ENCODE measurements around the gene CECR2. TPM values are rescaled to one million over a fixed set of nuclear protein-coding genes. Genes with fewer than 3 reads are reported as not detected.

CECR2 gene
- total RNA-seq, 1 experiment from 2014 or later = 154 TPM

DNA sequence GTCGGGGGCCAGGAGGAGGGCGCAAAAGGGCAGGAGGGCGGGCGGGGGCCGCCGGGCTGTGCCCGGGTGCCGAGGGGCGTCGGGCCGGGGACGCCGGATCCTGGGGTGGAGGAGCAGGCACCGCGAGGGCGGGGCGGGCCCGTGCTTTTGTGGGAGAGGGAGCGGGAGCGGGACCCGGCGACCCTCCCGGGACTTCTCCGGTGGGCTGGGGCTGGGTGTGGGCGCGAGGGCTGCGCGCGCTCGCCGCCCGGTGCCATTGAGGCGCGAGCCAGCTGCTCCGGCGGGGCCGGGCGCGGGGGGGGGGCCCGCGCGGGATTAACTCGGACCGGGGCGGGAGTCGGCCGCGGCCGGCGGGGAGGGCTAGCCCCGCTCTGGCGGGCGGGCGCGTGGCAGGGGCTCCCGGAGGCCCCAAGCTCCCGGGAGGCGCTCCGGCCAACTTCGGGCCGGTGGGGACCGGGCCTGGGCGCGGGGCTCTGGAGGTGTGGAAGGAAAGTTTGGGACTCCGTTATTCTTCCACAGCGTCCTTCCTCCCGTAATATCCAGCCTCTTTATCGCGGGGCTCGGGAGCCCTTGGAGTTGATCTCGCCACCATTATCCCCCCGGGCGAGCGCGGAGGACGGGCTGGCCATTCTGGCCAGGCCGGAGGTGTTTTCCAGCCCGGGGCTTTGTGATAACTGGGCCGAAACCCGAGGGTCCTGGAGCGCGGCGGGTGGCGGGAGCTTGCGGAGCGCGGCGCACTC, 936 bp downstream of the CECR2 start:
- H3K23me2 ChIP-seq (ENCODE audit: insufficient read length, low read depth, low read length, poor library complexity, severe bottlenecking) = peaks cover 22% of the 10 kb centered on the region
- H3K23ac ChIP-seq (ENCODE audit: insufficient read length, low read depth, low read length) = no peak overlapping the region
- Mint-ChIP-seq H3K9me3 (no peaks in the 10 kb centered on the region; a peak in 1 of 5 replicates), H3K4me1 (peaks cover 43 to 57% of the 10 kb centered on the region in 2 experiments), H3K27me3 (ENCODE audit: low read depth) (no peaks in the 10 kb centered on the region), H3K36me3 (ENCODE audit: insufficient read depth in 1 of 3, low read depth in 3 of 3) (peaks cover 0 to 5% (median 5%) of the 10 kb centered on the region in 3 experiments; a peak in 2 of 7 replicates), H3K4me3 (peak overlapping the region; percentile 83 to 90), H3K27ac (peak overlapping the region in 1 of 3 experiments; percentile 86; a peak in 2 of 7 replicates)
- TF ChIP-seq CTCF (conservative IDR thresholded peaks at IDR 0.05) = no peak
- H3K9me3 ChIP-seq (ENCODE audit: control insufficient read depth, low read depth, low read length) = no peaks in the 10 kb centered on the region
- H2AFZ ChIP-seq (ENCODE audit: low read length) = no peak overlapping the region
- no peak overlapping the region for H2BK120ac ChIP-seq (ENCODE audit: low read depth, low read length, poor library complexity, severe bottlenecking)
- H3T11ph ChIP-seq (ENCODE audit: low read length) = no peak overlapping the region
- H3K27me3 ChIP-seq (ENCODE audit: insufficient read depth, low read length) = no peaks in the 10 kb centered on the region
- H2BK5ac ChIP-seq (ENCODE audit: insufficient read length, low read length) = no peak overlapping the region
- peak overlapping the region; percentile 96 for H3K9ac ChIP-seq (ENCODE audit: extremely low read depth, insufficient read length, low read length)
- peaks cover 44% of the 10 kb centered on the region for H3K79me2 ChIP-seq (ENCODE audit: insufficient read depth, low read length)
- no peak overlapping the region for H3K56ac ChIP-seq (ENCODE audit: insufficient read length, low read depth, low read length)
- H4K5ac ChIP-seq (ENCODE audit: insufficient read length, low read depth, low read length) = no peak overlapping the region
- H2BK12ac ChIP-seq (ENCODE audit: insufficient read length, low read depth, low read length) = no peak overlapping the region
- H4K91ac ChIP-seq (ENCODE audit: insufficient read length, low read depth, low read length) = no peak overlapping the region
- H4K8ac ChIP-seq (replicated peaks; ENCODE audit: insufficient read length, low read depth, low read length) = no peak overlapping the region
- H3K4me1 ChIP-seq (ENCODE audit: insufficient read depth, low read length) = peaks cover 8% of the 10 kb centered on the region; the same call in 1 of the 2 replicates
- H3K14ac ChIP-seq (ENCODE audit: insufficient read depth, low read length) = peak overlapping the region; percentile 88
- no peak overlapping the region for H2BK20ac ChIP-seq (ENCODE audit: low read depth, low read length, poor library complexity, severe bottlenecking)
- no peak overlapping the region for H2AK5ac ChIP-seq (ENCODE audit: insufficient read length, low read length)
- H3K18ac ChIP-seq (ENCODE audit: insufficient read length, low read depth, low read length) = peak overlapping the region; percentile 45
- WGBS (ENCODE audit: extremely low coverage, insufficient read length, low lambda C conversion rate) = no CpG with 5 or more reads among the region's 88 CpGs
- no peaks in the 10 kb centered on the region for H4K20me1 ChIP-seq (ENCODE audit: control insufficient read depth, insufficient read depth, insufficient read length)
- peaks cover 2% of the 10 kb centered on the region for H3K79me1 ChIP-seq (ENCODE audit: insufficient read depth, low read depth, low read length, poor library complexity, severe bottlenecking)
- H3K27ac ChIP-seq (ENCODE audit: insufficient read length, low read depth, low read length) = no peak overlapping the region
- DNase-seq = no peak
- H2BK15ac ChIP-seq (ENCODE audit: low read depth, low read length) = no peak overlapping the region
- no peak overlapping the region; the same call in 1 of the 2 replicates for H3K4ac ChIP-seq (ENCODE audit: low read depth, low read length)
- H3K4me2 ChIP-seq (ENCODE audit: insufficient read depth, insufficient read length, low read length) = peak overlapping the region; percentile 91
